GM23338 (cell line): Measurements from ENCODE around the gene UBLCP1. TPM values are rescaled to one million over a fixed set of nuclear protein-coding genes. Genes with fewer than 3 reads are reported as not detected.

Experiments
- ATAC-seq: fragments of 200-7000 bp; cut with Tn5 transposase; 3 replicates; pipeline ENCODE4 v1.9.1; 2020
- DNase-seq: peaks from one replicate; pipeline ENCODE4 v3.0.0-alpha.2; 2015; ENCODE audit warnings: low spot score
- H2AFZ ChIP-seq: fragments of 200-600 bp; sonication (generic); 2 replicates; pipeline ENCODE4 v1.8.0; 2016; ENCODE audit warnings: antibody characterized with exemption, mild to moderate bottlenecking, moderate library complexity
- H3F3A ChIP-seq: fragments of 200-600 bp; sonication (generic); replicated peaks from 2 replicates; pipeline ENCODE4 v1.8.0; 2017; ENCODE audit warnings: antibody characterized with exemption, mixed run types, low read depth
- H3K27ac ChIP-seq: fragments of 200-600 bp; sonication (generic); 2 replicates; pipeline ENCODE4 v1.6.1; 2016; ENCODE audit warnings: low read depth
- H3K27me3 ChIP-seq: fragments of 200-600 bp; sonication (generic); 2 replicates; pipeline ENCODE4 v1.8.0; 2016; ENCODE audit warnings: mild to moderate bottlenecking, mixed run types, moderate library complexity; ENCODE audit not compliant: insufficient read depth
- H3K36me3 ChIP-seq: fragments of 200-600 bp; sonication (generic); 2 replicates; pipeline ENCODE4 v1.8.0; 2016; ENCODE audit warnings: mild to moderate bottlenecking; ENCODE audit not compliant: insufficient read depth
- H3K4me1 ChIP-seq: fragments of 200-600 bp; sonication (generic); 2 replicates; pipeline ENCODE4 v1.8.0; 2016; ENCODE audit warnings: mild to moderate bottlenecking, moderate library complexity; ENCODE audit not compliant: insufficient read depth
- H3K4me2 ChIP-seq: fragments of 200-600 bp; sonication (generic); 2 replicates; pipeline ENCODE4 v1.7.1; 2017; ENCODE audit warnings: mixed run types
- H3K4me3 ChIP-seq: fragments of 200-600 bp; sonication (generic); 2 replicates; pipeline ENCODE4 v1.6.1; 2016; ENCODE audit warnings: mixed run types
- H3K79me2 ChIP-seq: fragments of 200-600 bp; sonication (generic); replicated peaks from 2 replicates; pipeline ENCODE4 v1.8.0; 2017; ENCODE audit warnings: mild to moderate bottlenecking; ENCODE audit not compliant: insufficient read depth
- H3K9me2 ChIP-seq: fragments of 200-600 bp; sonication (generic); 2 replicates; pipeline ENCODE4 v1.8.0; 2017; ENCODE audit not compliant: insufficient read depth
- H4K20me1 ChIP-seq: fragments of 200-600 bp; sonication (generic); replicated peaks from 2 replicates; pipeline ENCODE4 v1.8.0; 2017; ENCODE audit warnings: mild to moderate bottlenecking; ENCODE audit not compliant: insufficient read depth
- H3K27ac Mint-ChIP-seq: 2 replicates; pipeline ENCODE4 v1.8.0; 2020; ENCODE audit warnings: inconsistent platforms, mild to moderate bottlenecking, moderate library complexity, mixed read lengths
- H3K27me3 Mint-ChIP-seq: 3 replicates; pipeline ENCODE4 v1.8.0; 2022; ENCODE audit warnings: low read depth, mild to moderate bottlenecking, moderate library complexity, mixed read lengths, inconsistent platforms; ENCODE audit not compliant: insufficient read depth, poor library complexity
- H3K36me3 Mint-ChIP-seq: 3 replicates; pipeline ENCODE4 v1.8.0; 2021; ENCODE audit warnings: low read depth, mild to moderate bottlenecking, inconsistent platforms, moderate library complexity, mixed read lengths
- H3K4me1 Mint-ChIP-seq: 3 replicates; pipeline ENCODE4 v1.8.0; 2020; ENCODE audit warnings: mild to moderate bottlenecking, inconsistent platforms, mixed read lengths
- H3K4me3 Mint-ChIP-seq: 3 replicates; pipeline ENCODE4 v1.8.0; 2021; ENCODE audit warnings: moderate library complexity, mild to moderate bottlenecking, inconsistent platforms, mixed read lengths
- H3K9me3 Mint-ChIP-seq: 3 replicates; pipeline ENCODE4 v1.8.0; 2020; ENCODE audit warnings: moderate library complexity, mild to moderate bottlenecking, inconsistent platforms, mixed read lengths
- CTCF ChIP-seq, 2 experiments: fragments of 200-600 bp in 1 of 2; sonication (generic) in 1 of 2; conservative IDR thresholded peaks; 2 replicates each; pipeline versions ENCODE4 v1.5.1 to v1.6.1; 2016 to 2017; ENCODE audit warnings: antibody characterized with exemption in 2 of 2, low read depth in 2 of 2, mild to moderate bottlenecking in 2 of 2, moderate library complexity in 1 of 2
- ETS1 ChIP-seq: IDR thresholded peaks from 2 replicates; pipeline ENCODE4 v1.6.1; 2016; ENCODE audit warnings: antibody characterized with exemption
- EZH2 ChIP-seq: fragments of 200-600 bp; sonication (generic); IDR thresholded peaks from one replicate; pipeline ENCODE4 v1.8.0; 2017; ENCODE audit warnings: antibody characterized with exemption, mild to moderate bottlenecking, low read depth; ENCODE audit not compliant: unreplicated experiment
- EZH2phosphoT487 ChIP-seq: fragments of 200-600 bp; sonication (generic); IDR thresholded peaks from one replicate; pipeline ENCODE4 v1.8.1; 2018; ENCODE audit warnings: antibody characterized with exemption; ENCODE audit not compliant: unreplicated experiment
- NANOG ChIP-seq: IDR thresholded peaks from 2 replicates; pipeline ENCODE4 v1.6.1; 2016; ENCODE audit warnings: antibody characterized with exemption, borderline replicate concordance
- REST ChIP-seq: IDR thresholded peaks from one replicate; pipeline ENCODE4 v1.6.1; 2018; ENCODE audit warnings: antibody characterized with exemption; ENCODE audit not compliant: unreplicated experiment
- STAT1 ChIP-seq: IDR thresholded peaks from one replicate; pipeline ENCODE4 v1.6.1; 2016; ENCODE audit warnings: antibody characterized with exemption; ENCODE audit not compliant: unreplicated experiment
- ZNF114 ChIP-seq: fragments of 250-450 bp; sonication (Bioruptor Pico); IDR thresholded peaks from 2 replicates; pipeline ENCODE4 v1.5.0; 2020; ENCODE audit warnings: mild to moderate bottlenecking, moderate library complexity
- polyA plus RNA-seq: library from polyadenylated mRNA; unstranded; fragments of >200 nt; fragmentation: Nextera tagmentation; extraction: Ambion mirVana; gene quantifications from 2 replicates; pipeline ENCODE4 v1.2.1, GENCODE V29; 2016
- total RNA-seq: library from RNA; depleted of rRNA; stranded (reverse); fragments of >200 nt; shearing (Covaris generic); gene quantifications from 2 replicates; pipeline ENCODE4 v1.2.3, GENCODE V29; 2014

UBLCP1 gene
- total and polyA plus RNA-seq, 2 experiments from 2014 or later: 45.0 to 56.1 TPM

- peaks cover 27% of the 10 kb centered on the region for H3K27me3 ChIP-seq
- H3K27ac Mint-ChIP-seq: no peak overlapping the region
- ATAC-seq (no peak), DNase-seq (no peak)
- peaks cover 13% of the 10 kb centered on the region for H3K27me3 Mint-ChIP-seq
- H3K4me1 Mint-ChIP-seq: peaks cover 16% of the 10 kb centered on the region
- H3K4me2 ChIP-seq: no peak overlapping the region
- no peaks in the 10 kb centered on the region for H3K9me3 Mint-ChIP-seq
- H3K79me2 ChIP-seq: no peaks in the 10 kb centered on the region
- no peak overlapping the region for H2AFZ ChIP-seq
- H4K20me1 ChIP-seq: no peaks in the 10 kb centered on the region
- no peaks in the 10 kb centered on the region for H3K9me2 ChIP-seq
- no peak for TF ChIP-seq STAT1
- no peak for TF ChIP-seq EZH2phosphoT487
- TF ChIP-seq EZH2: no peak
- H3K27ac ChIP-seq: no peak overlapping the region
- no peak overlapping the region for H3K4me3 Mint-ChIP-seq
- no peaks in the 10 kb centered on the region for H3K36me3 Mint-ChIP-seq
- H3K4me1 ChIP-seq: peaks cover 8% of the 10 kb centered on the region; the same call in 1 of the 2 replicates
- no peak overlapping the region for H3K4me3 ChIP-seq
- no peaks in the 10 kb centered on the region for H3K36me3 ChIP-seq
- H3F3A ChIP-seq: no peaks in the 10 kb centered on the region
These were observed 50.1 kb downstream of the UBLCP1 start for GRCh38 chr5:159313197-159313596.

GRCh38 chr5:159316519-159317383 lies 53.7 kb downstream of the UBLCP1 start:
- Histone ChIP-seq H3K27me3 (0 out of 2 replicates have a peak, but pooled peaks cover 4% of the 10 kb centered on the region), H3F3A (no peaks in the 10 kb centered on the region), H3K4me2 (no peak overlapping the region), H4K20me1 (no peaks in the 10 kb centered on the region), H3K9me2 (no peaks in the 10 kb centered on the region), H3K36me3 (no peaks in the 10 kb centered on the region), H3K27ac (no peak overlapping the region), H2AFZ (no peak overlapping the region; the same call in 1 of the 2 replicates), H3K4me1 (no peaks in the 10 kb centered on the region), H3K79me2 (no peaks in the 10 kb centered on the region), H3K4me3 (no peak overlapping the region)
- peaks cover under 1% of the 10 kb centered on the region for H3K27me3 Mint-ChIP-seq
- TF ChIP-seq EZH2 (no peak), NANOG (no peak), ZNF114 (CRISPR knock-in tag) (no peak), CTCF (conservative IDR thresholded peaks at IDR 0.05; ENCODE audit: low read depth in 2 of 2) (peak; percentile 74 to 90)
- ATAC-seq (peak; percentile 97), DNase-seq (peak; percentile 76)
- H3K4me1 Mint-ChIP-seq: peaks cover 4% of the 10 kb centered on the region; the same call in 2 of the 3 replicates
- no peak overlapping the region for H3K27ac Mint-ChIP-seq
- H3K36me3 Mint-ChIP-seq: no peaks in the 10 kb centered on the region
- H3K9me3 Mint-ChIP-seq: no peaks in the 10 kb centered on the region
- no peak overlapping the region for H3K4me3 Mint-ChIP-seq

- no peak overlapping the region for H3K27ac Mint-ChIP-seq
- H3K4me1 Mint-ChIP-seq: peaks cover 4% of the 10 kb centered on the region; the same call in 2 of the 3 replicates
- Histone ChIP-seq H3F3A (no peaks in the 10 kb centered on the region), H3K4me2 (no peak overlapping the region), H3K9me2 (no peaks in the 10 kb centered on the region), H2AFZ (no peak overlapping the region), H3K27ac (no peak overlapping the region), H3K4me1 (no peaks in the 10 kb centered on the region), H3K4me3 (no peak overlapping the region), H3K27me3 (no peaks in the 10 kb centered on the region), H3K79me2 (no peaks in the 10 kb centered on the region), H4K20me1 (no peaks in the 10 kb centered on the region), H3K36me3 (no peaks in the 10 kb centered on the region)
- no peaks in the 10 kb centered on the region for H3K36me3 Mint-ChIP-seq
- no peaks in the 10 kb centered on the region for H3K9me3 Mint-ChIP-seq
- peak; percentile 8 for DNase-seq
- ATAC-seq: no peak
- H3K27me3 Mint-ChIP-seq: peaks cover 2% of the 10 kb centered on the region
- no peak overlapping the region for H3K4me3 Mint-ChIP-seq
- TF ChIP-seq NANOG: no peak
- no peak for TF ChIP-seq CTCF (conservative IDR thresholded peaks at IDR 0.05; ENCODE audit: low read depth in 2 of 2)
- no peak for TF ChIP-seq REST
- no peak for TF ChIP-seq ETS1
These were observed 54.8 kb downstream of the UBLCP1 start for GRCh38 chr5:159317849-159318248.
